K562 (cell line): Measurements from ENCODE around the gene LRRC14B. TPM values are rescaled to one million over a fixed set of nuclear protein-coding genes. Genes with fewer than 3 reads are reported as not detected.

Source experiments
- ATAC-seq: fragments of 200-7000 bp; cut with Tn5 transposase; 3 replicates; pipeline ENCODE4 v1.9.1; 2020; ENCODE audit warnings: moderate library complexity
- BruUV-seq: library from RNA; stranded (reverse); fragments of 400-500 nt; replicated peaks from 2 replicates; lab custom pipeline; 2021; lab: Mats Ljungman, UMichigan
- CTCF ChIA-PET: fragments of 300-600 bp; formaldehyde crosslinking; extraction: SDS; loops from one replicate; lab custom pipeline; 2021; ENCODE audit warnings: low intra/inter-chr PET ratio; lab: Yijun Ruan, JAX
- POLR2A ChIA-PET: fragments of 300-600, 350-650 bp; sonication (Branson Sonifier 250); formaldehyde crosslinking; extraction: SDS; loops from one replicate; lab custom pipeline; 2021; ENCODE audit warnings: antibody characterized with exemption, inconsistent platforms; lab: Yijun Ruan, JAX
- DNase-seq, 4 experiments: peaks; one replicate each; pipeline versions ENCODE4 v3.0.0 to v3.0.0-alpha.2; 2011 to 2018; ENCODE audit warnings: low spot score in 3 of 4, mixed read lengths in 3 of 4; ENCODE audit errors: extremely low read depth in 1 of 4
- FAIRE-seq: peaks from 2 replicates; lab custom pipeline; 2011; peaks lifted over from hg19 to GRCh38; lab: Jason Lieb, UNC
- H2AFZ ChIP-seq: 2 replicates; pipeline ENCODE4 v1.6.0; 2011; ENCODE audit warnings: low read depth, low read length, control low read depth, inconsistent platforms
- H3K27ac ChIP-seq: fragments of 200-600 bp; 3 replicates; pipeline ENCODE4 v1.8.0; 2011; ENCODE audit warnings: low read depth, mild to moderate bottlenecking, control low read depth, inconsistent platforms, low read length, moderate library complexity, mixed read lengths; ENCODE audit errors: extremely low read depth
- H3K27me3 ChIP-seq, 2 experiments: fragments of 300-600 bp in 1 of 2; 2 replicates in 1 of 2; 3 replicates in 1 of 2; pipeline versions ENCODE4 v1.6.0 to v1.8.0; 2011; ENCODE audit warnings: inconsistent platforms in 2 of 2, low read length in 2 of 2, mild to moderate bottlenecking in 1 of 2, mixed read lengths in 1 of 2, moderate library complexity in 1 of 2; ENCODE audit not compliant: control insufficient read depth in 2 of 2, insufficient read depth in 2 of 2
- H3K36me3 ChIP-seq: fragments of 300-600 bp; 3 replicates; pipeline ENCODE4 v1.8.0; 2011; ENCODE audit warnings: mild to moderate bottlenecking, low read length, inconsistent platforms; ENCODE audit not compliant: control insufficient read depth, insufficient read depth
- H3K4me1 ChIP-seq, 2 experiments: fragments of 200-600 bp in 1 of 2; replicated peaks in 1 of 2; 2 replicates in 1 of 2; 3 replicates in 1 of 2; pipeline versions ENCODE4 v1.5.1 to v1.8.0; 2011; ENCODE audit warnings: inconsistent platforms in 2 of 2, low read length in 2 of 2, mild to moderate bottlenecking in 1 of 2, mixed read lengths in 1 of 2, moderate library complexity in 1 of 2; ENCODE audit not compliant: control insufficient read depth in 2 of 2, insufficient read depth in 2 of 2
- H3K4me2 ChIP-seq: 2 replicates; pipeline ENCODE4 v1.6.1; 2011; ENCODE audit warnings: low read length, control low read depth, inconsistent platforms, mixed read lengths; ENCODE audit not compliant: insufficient read depth
- H3K4me3 ChIP-seq: fragments of 200-600 bp; sonication (generic), shearing (Covaris generic); 2 replicates; pipeline ENCODE4 v1.5.1; 2016; ENCODE audit warnings: control low read depth, inconsistent platforms
- H3K79me2 ChIP-seq: fragments of 200-600 bp; 3 replicates; pipeline ENCODE4 v1.8.0; 2011; ENCODE audit warnings: low read length, inconsistent platforms; ENCODE audit not compliant: control insufficient read depth, insufficient read depth
- H3K9ac ChIP-seq, 2 experiments: 2 replicates each; pipeline versions ENCODE4 v1.6.0 to v1.6.1; 2011; ENCODE audit warnings: low read depth in 2 of 2, low read length in 2 of 2, control low read depth in 1 of 2, inconsistent platforms in 1 of 2, mild to moderate bottlenecking in 1 of 2, mixed read lengths in 1 of 2; ENCODE audit not compliant: insufficient read depth in 1 of 2
- H3K9me1 ChIP-seq: one replicate; pipeline ENCODE4 v1.6.0; 2011; ENCODE audit warnings: inconsistent platforms, mild to moderate bottlenecking, low read length, moderate library complexity; ENCODE audit not compliant: control insufficient read depth, insufficient read depth
- H3K9me3 ChIP-seq: replicated peaks from 2 replicates; pipeline ENCODE4 v1.5.1; 2011; ENCODE audit warnings: low read depth, low read length, inconsistent platforms; ENCODE audit not compliant: control insufficient read depth, insufficient read depth
- H4K20me1 ChIP-seq: replicated peaks from 2 replicates; pipeline ENCODE4 v1.6.1; 2011; ENCODE audit warnings: low read length, inconsistent platforms, mixed read lengths; ENCODE audit not compliant: control insufficient read depth, insufficient read depth
- ARNT ChIP-seq, 2 experiments: fragments of 450-650 bp; IDR thresholded peaks; 2 replicates each; pipeline ENCODE4 v1.6.1; 2016; ENCODE audit warnings: mild to moderate bottlenecking in 1 of 2
- GABPA ChIP-seq: fragments of 200-800 bp; sonication (Bioruptor generic); conservative IDR thresholded peaks from 2 replicates; pipeline ENCODE4 v1.6.1; 2016; ENCODE audit warnings: low read depth, missing genetic modification characterization, missing compliant biosample characterization
- GTF2B ChIP-seq: IDR thresholded peaks from 2 replicates; pipeline ENCODE4 v1.6.1; 2011; ENCODE audit not compliant: insufficient read length; ENCODE audit errors: extremely low read depth
- RAD51 ChIP-seq: fragments of 450-650 bp; IDR thresholded peaks from 2 replicates; pipeline ENCODE4 v1.7.1; 2016; ENCODE audit warnings: low read depth, mild to moderate bottlenecking, borderline replicate concordance
- ZBTB49 ChIP-seq: sonication (generic); formaldehyde crosslinking; IDR thresholded peaks from 2 replicates; pipeline ENCODE4 v1.8.0; 2022; ENCODE audit warnings: missing genetic modification reagents, mild to moderate bottlenecking, borderline replicate concordance
- ZNF764 ChIP-seq: fragments of 250-450 bp; sonication (Bioruptor Pico); IDR thresholded peaks from 2 replicates; pipeline ENCODE4 v1.4.0; 2020; ENCODE audit warnings: low read depth, mild to moderate bottlenecking, moderate library complexity
- WGBS: fragments of 100-300 bp; shearing (Covaris generic); methylation state at CpG from one replicate; pipeline ENCODE4 v1.1.6; 2016; ENCODE audit warnings: low coverage, mixed read lengths; ENCODE audit not compliant: insufficient coverage; ENCODE audit errors: missing lambda C conversion rate; 5-methylcytosine and 5-hydroxymethylcytosine counted together
- in situ Hi-C: fragments of 300-500 bp; cut with MboI; formaldehyde crosslinking; loops from 4 replicates; pipeline ENCODE4 v1.15.0; 2018; ENCODE audit warnings: inconsistent platforms, mixed read lengths
- intact Hi-C: fragments of 100-400 bp; cut with micrococcal nuclease; formaldehyde crosslinking; loops from 2 replicates; pipeline ENCODE4 v1.14.2; 2022
- polyA plus RNA-seq, 8 experiments: library from polyadenylated mRNA; depleted of rRNA in 4 of 8; stranded (reverse) in 5 of 8; unstranded in 3 of 8; fragments of >200 nt; fragmentation: Nextera tagmentation in 2 of 8; fragmentation: Illumina TruSeq in 1 of 8; extraction: Ambion mirVana in 2 of 8; extraction: Trizol in 1 of 8; gene quantifications; 2 replicates each; pipeline versions ENCODE4 v1.2.1 to v1.2.3, GENCODE V29; 2011 to 2014; ENCODE audit warnings: inconsistent platforms in 1 of 8, missing spikeins in 1 of 8
- total RNA-seq, 7 experiments: library from RNA; depleted of rRNA in 6 of 7; stranded (reverse); fragments of >200 nt in 6 of 7; fragmentation: Illumina TruSeq in 2 of 7; extraction: Trizol in 2 of 7; gene quantifications; 2 replicates each; pipeline versions ENCODE4 v1.2.1 to v1.2.3, GENCODE V29; 2011 to 2021; ENCODE audit warnings: low replicate concordance in 1 of 7

Gene LRRC14B
- total and polyA plus RNA-seq, 9 of the 15 experiments (the other 6 are each of a cell fraction or from before 2014, with no cell fraction given), result not detected

DNA sequence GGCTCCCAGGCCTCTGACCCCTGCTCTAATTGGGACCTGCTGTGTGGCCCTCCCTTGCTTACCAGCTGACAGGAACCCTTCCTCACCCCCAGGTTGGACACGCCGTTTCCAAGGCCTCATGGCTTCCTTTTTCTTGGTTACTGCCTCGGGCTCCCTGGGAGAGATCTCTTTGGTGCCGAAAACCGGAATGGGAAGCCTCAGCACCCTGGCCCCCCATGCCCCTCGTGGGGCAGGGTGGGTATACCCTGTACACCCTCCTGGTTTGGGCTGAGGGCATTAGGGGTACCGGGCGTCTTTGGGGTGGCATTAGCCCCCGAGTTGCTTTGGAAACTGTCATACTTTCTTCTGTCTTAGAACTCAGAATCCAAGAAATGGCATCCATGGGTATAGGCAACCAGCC is 10.1 kb upstream of the LRRC14B start:
- no peak overlapping the region for H3K9ac ChIP-seq
- no peaks in the 10 kb centered on the region for H3K36me3 ChIP-seq
- no peak overlapping the region for H3K27ac ChIP-seq
- no peaks in the 10 kb centered on the region for H3K9me3 ChIP-seq
- H3K4me2 ChIP-seq, result no peak overlapping the region
- no peaks in the 10 kb centered on the region for H3K9me1 ChIP-seq
- ChIA-PET CTCF (no interaction called here), POLR2A (no interaction called here)
- no peaks in the 10 kb centered on the region for H3K79me2 ChIP-seq
- peaks cover 69 to 79% of the 10 kb centered on the region in 2 experiments for H3K27me3 ChIP-seq
- H2AFZ ChIP-seq, result no peak overlapping the region
- no peak for TF ChIP-seq GABPA
- TF ChIP-seq ZBTB49 (CRISPR knock-in tag), result no peak
- TF ChIP-seq RAD51, result no peak
- no peak for TF ChIP-seq ZNF764 (CRISPR knock-in tag)
- TF ChIP-seq ARNT (IDR thresholded peaks at IDR 0.05), result no peak
- TF ChIP-seq GTF2B, result no peak
- intact Hi-C loops (no loop called here), in situ Hi-C loops (no loop called here)
- H3K4me3 ChIP-seq, result no peak overlapping the region
- ATAC-seq (no peak), FAIRE-seq (no peak), DNase-seq (no peak)
- H4K20me1 ChIP-seq, result peaks cover 12% of the 10 kb centered on the region
- H3K4me1 ChIP-seq, result peaks cover 0 to 11% of the 10 kb centered on the region in 2 experiments; a peak in 1 of 5 replicates
- no TSS peak for BruUV-seq
- WGBS, result 1% methylated on average over 9 of the region's 9 CpGs
